Vagina (tissue), 2 donors: ENCODE data around the gene ST3GAL5. TPM values are rescaled to one million over a fixed set of nuclear protein-coding genes. Genes with fewer than 3 reads are reported as not detected.

Source experiments
- DNase-seq, 2 donors: peaks; one replicate each; pipeline ENCODE4 v3.0.0-alpha.2; 2017; ENCODE audit errors: extremely low spot score in 2 of 2
- H3K27ac ChIP-seq: fragments of 200-600 bp; sonication (generic); one replicate; pipeline ENCODE4 v1.5.1; 2019
- H3K27me3 ChIP-seq: fragments of 200-600 bp; sonication (generic); one replicate; pipeline ENCODE4 v1.5.1; 2019
- H3K36me3 ChIP-seq, 2 donors: fragments of 200-600 bp; sonication (generic); one replicate each; pipeline ENCODE4 v1.5.1; 2017 to 2019
- H3K4me1 ChIP-seq: fragments of 200-600 bp; sonication (generic); one replicate; pipeline ENCODE4 v1.5.1; 2019
- H3K4me3 ChIP-seq, 2 donors: fragments of 200-600 bp; sonication (generic); 1 replicate in 1 of 2; 2 replicates in 1 of 2; pipeline ENCODE4 v1.5.1; 2016 to 2019
- H3K9me3 ChIP-seq: fragments of 200-600 bp; sonication (generic); one replicate; pipeline ENCODE4 v1.5.1; 2019
- POLR2A ChIP-seq, 2 donors: fragments of 450-650 bp; IDR thresholded peaks; one replicate each; pipeline ENCODE4 v1.6.1; 2017; ENCODE audit warnings: antibody characterized with exemption in 2 of 2, mild to moderate bottlenecking in 2 of 2, moderate library complexity in 2 of 2
- POLR2AphosphoS5 ChIP-seq, 2 donors: sonication (generic); formaldehyde crosslinking; IDR thresholded peaks; one replicate each; pipeline ENCODE4 v1.9.0; 2017; ENCODE audit warnings: antibody characterized with exemption in 2 of 2, mild to moderate bottlenecking in 2 of 2, low read depth in 1 of 2; ENCODE audit not compliant: insufficient read depth in 1 of 2
- intact Hi-C: fragments of 100-400 bp; cut with DNase I; formaldehyde crosslinking; loops from one replicate; pipeline ENCODE4 v1.15.1; 2023
- total RNA-seq: library from RNA; depleted of rRNA; stranded (reverse); fragments of >200 nt; gene quantifications from one replicate; pipeline ENCODE4 v1.2.3, GENCODE V29; 2016
- TF ChIP-seq, protein P1 (sequence below), 3 experiments: fragments of 450-650 bp in 2 of 3; fragments of 200-600 bp in 1 of 3; sonication (generic) in 1 of 3; IDR thresholded peaks; one replicate each; pipeline ENCODE4 v1.5.1; 2017 to 2019; ENCODE audit warnings: antibody characterized with exemption in 3 of 3, mild to moderate bottlenecking in 2 of 3, moderate library complexity in 2 of 3

Gene ST3GAL5
- total RNA-seq, 1 donor from 2014 or later, result 16.2 TPM

DNA sequence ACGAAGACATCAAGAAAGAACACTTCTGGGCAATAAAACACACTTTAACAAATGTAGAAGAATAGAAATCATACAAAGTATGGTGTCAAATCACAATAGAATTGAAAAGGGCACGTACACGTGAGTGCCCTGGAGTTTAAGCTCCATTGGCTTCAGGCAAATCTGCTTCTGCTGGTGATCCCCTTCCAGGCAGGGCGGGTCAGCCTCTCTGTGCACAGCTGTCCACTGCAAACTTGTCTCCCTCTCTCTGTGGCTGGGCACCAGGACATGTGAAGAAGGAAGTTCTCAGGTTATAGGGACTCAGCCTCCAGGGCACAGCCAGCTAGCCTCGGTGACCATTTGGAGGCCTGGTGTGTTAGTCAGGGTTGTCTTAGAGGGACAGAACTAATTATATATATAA, 66.0 kb downstream of the ST3GAL5 start:
- Histone ChIP-seq H3K27me3 (no peaks in the 10 kb centered on the region), H3K36me3 (no peaks in the 10 kb centered on the region), H3K27ac (no peak overlapping the region), H3K4me3 (no peak overlapping the region), H3K9me3 (no peaks in the 10 kb centered on the region), H3K4me1 (peaks cover 8% of the 10 kb centered on the region)
- intact Hi-C loops, result loop anchor here (10.0 kb wide), 1 partner anchor 62 kb away; the partner anchor contains the start of gene ST3GAL5
- TF ChIP-seq POLR2A (IDR thresholded peaks at IDR 0.05) (no peak), POLR2AphosphoS5 (IDR thresholded peaks at IDR 0.05; ENCODE audit: insufficient read depth in 1 of 2, low read depth in 1 of 2) (no peak)
- TF ChIP-seq, protein P1, sequence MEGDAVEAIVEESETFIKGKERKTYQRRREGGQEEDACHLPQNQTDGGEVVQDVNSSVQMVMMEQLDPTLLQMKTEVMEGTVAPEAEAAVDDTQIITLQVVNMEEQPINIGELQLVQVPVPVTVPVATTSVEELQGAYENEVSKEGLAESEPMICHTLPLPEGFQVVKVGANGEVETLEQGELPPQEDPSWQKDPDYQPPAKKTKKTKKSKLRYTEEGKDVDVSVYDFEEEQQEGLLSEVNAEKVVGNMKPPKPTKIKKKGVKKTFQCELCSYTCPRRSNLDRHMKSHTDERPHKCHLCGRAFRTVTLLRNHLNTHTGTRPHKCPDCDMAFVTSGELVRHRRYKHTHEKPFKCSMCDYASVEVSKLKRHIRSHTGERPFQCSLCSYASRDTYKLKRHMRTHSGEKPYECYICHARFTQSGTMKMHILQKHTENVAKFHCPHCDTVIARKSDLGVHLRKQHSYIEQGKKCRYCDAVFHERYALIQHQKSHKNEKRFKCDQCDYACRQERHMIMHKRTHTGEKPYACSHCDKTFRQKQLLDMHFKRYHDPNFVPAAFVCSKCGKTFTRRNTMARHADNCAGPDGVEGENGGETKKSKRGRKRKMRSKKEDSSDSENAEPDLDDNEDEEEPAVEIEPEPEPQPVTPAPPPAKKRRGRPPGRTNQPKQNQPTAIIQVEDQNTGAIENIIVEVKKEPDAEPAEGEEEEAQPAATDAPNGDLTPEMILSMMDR (IDR thresholded peaks at IDR 0.05), result no peak
- no peak for DNase-seq

DNA sequence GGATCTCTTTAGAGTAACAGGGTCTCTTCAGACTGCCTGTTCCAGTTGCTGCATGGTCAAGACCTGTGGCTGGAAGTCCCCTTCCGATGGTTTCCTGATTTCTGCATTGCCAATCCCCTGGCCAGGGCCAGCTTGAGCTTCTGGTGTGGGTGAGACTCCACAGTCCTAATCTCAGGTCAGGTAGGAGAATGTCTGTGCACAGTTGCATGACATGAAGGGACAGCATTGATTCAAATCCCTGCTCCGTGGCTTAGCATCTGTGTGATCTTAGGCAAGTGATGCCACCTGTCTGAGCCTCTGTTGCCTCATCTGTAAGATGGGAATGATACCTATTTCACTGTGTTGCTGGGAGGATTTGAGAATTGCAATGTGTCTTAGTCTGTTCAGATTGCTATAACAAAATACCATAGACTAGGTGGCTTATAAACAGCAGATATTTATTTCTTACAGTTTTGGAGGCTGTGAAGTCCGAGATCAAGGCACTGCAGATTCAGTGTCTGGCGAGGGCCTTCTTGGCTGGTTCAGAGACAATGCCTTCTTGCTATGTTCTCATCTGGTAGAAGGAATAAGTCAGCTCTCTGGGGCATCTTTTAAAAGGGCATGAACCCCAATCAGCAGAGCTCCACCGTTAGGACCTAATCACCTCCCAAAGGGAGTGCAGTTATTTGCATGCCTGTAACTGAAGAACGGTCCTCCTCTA, 68.8 kb downstream of the ST3GAL5 start:
- H3K36me3 ChIP-seq, result no peaks in the 10 kb centered on the region
- no peaks in the 10 kb centered on the region for H3K4me1 ChIP-seq
- no peaks in the 10 kb centered on the region for H3K9me3 ChIP-seq
- no peak overlapping the region for H3K4me3 ChIP-seq
- DNase-seq, result no peak
- TF ChIP-seq POLR2A (IDR thresholded peaks at IDR 0.05) (no peak), POLR2AphosphoS5 (IDR thresholded peaks at IDR 0.05; ENCODE audit: insufficient read depth in 1 of 2, low read depth in 1 of 2) (no peak)
- TF ChIP-seq, protein P1 (IDR thresholded peaks at IDR 0.05), result no peak
- H3K27ac ChIP-seq, result no peak overlapping the region
- intact Hi-C loops, result loop anchor here (10.0 kb wide), 1 partner anchor 65 kb away; the partner anchor contains the start of gene ST3GAL5
- no peaks in the 10 kb centered on the region for H3K27me3 ChIP-seq

DNA sequence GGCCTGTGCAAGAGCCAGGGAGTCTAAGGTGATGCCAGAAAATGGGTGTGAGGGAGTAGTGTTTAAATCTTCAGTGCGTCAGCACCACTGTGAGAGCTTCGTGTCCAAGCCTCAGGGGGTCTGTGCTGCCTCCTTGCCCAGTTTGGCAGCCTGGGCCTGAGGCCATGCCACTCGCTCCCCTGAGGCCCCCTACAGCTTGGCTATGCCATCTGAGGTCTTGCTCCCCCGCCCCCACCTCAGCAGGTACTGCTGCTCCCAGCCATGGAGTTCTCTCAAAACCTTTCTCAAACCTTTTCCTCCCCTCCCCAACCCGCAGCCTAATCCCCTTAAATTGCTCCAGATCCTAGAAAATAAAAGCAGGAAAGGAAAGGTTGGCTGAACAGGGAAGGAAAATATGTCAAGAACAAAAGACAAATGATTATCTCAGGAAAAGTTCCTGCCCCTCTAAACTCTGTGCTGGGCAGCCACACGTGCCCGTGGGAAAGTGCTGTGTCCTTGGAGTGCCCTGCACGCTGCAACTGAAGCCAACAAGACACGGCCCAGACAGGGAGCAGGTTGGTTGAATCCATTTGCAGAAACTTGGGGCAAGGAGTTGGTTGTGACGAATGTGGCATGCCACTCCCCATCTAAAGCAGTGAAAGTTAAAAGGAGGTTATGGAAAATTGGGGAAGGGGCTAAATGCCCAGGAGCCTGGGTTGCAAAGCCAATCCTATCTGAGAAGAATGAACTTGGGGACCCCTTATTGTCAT, 73.8 kb downstream of the ST3GAL5 start:
- no peaks in the 10 kb centered on the region for H3K27me3 ChIP-seq
- H3K4me1 ChIP-seq, result peaks cover 23% of the 10 kb centered on the region
- no peaks in the 10 kb centered on the region for H3K9me3 ChIP-seq
- H3K36me3 ChIP-seq, result no peaks in the 10 kb centered on the region
- DNase-seq, result no peak
- intact Hi-C loops, result loop anchor here (2.0 to 5.0 kb wide), 2 partner anchors 86 to 178 kb away; no protein-coding TSS in a partner anchor
- no peak for TF ChIP-seq POLR2AphosphoS5 (IDR thresholded peaks at IDR 0.05; ENCODE audit: insufficient read depth in 1 of 2, low read depth in 1 of 2)
- no peak for TF ChIP-seq POLR2A (IDR thresholded peaks at IDR 0.05)
- TF ChIP-seq, protein P1 (IDR thresholded peaks at IDR 0.05), result no peak
- H3K27ac ChIP-seq, result no peak overlapping the region
- no peak overlapping the region for H3K4me3 ChIP-seq

DNA sequence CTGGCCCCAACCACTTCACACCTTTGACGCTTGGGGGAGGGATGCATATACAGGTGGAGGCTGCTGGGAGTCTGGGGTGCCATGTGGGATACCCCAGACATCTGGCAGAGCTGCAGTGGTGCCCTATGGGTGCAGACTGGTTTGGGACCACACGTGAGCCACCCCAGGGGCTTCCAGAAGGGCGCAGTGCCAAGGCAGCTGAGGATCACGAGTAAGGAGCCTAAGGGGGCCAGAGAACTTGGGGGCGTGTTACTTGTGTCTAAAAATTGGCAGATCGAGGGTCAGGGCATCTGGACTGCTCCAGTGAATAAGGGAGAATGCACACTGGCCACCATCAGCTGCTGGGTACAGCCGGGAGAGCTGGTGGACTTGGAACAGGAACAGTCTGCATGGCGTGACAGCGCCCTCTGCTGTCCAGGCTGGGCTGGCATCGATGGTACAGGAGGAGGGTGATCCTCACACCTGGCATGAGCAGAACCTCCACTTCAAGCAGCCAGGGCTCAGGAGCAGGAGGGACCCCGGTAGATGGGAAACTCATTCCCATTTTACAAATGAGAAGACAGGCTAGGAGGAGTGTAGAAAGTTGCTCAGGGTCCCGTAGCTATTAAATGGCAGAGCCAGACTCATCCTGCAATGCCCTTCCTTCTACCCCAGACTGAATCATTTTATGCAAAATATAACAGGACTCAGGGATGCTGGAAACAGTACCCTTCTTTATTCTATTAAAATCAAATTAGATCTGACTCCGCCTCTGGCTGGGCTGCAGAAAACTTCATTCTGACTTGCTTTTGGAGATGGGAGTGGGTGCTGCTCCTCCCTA, 74.6 kb downstream of the ST3GAL5 start:
- TF ChIP-seq, protein P1 (IDR thresholded peaks at IDR 0.05), result peak; percentile 86 to 98 (median 87)
- TF ChIP-seq POLR2AphosphoS5 (IDR thresholded peaks at IDR 0.05; ENCODE audit: insufficient read depth in 1 of 2, low read depth in 1 of 2), result peak in 1 of 2 donors; percentile 39
- TF ChIP-seq POLR2A (IDR thresholded peaks at IDR 0.05), result no peak
- no peak overlapping the region for H3K4me3 ChIP-seq
- H3K27ac ChIP-seq, result no peak overlapping the region
- peaks cover 23% of the 10 kb centered on the region for H3K4me1 ChIP-seq
- intact Hi-C loops, result loop anchor here (2.0 to 5.0 kb wide), 2 partner anchors 85 to 177 kb away; no protein-coding TSS in a partner anchor
- no peaks in the 10 kb centered on the region for H3K36me3 ChIP-seq
- no peaks in the 10 kb centered on the region for H3K9me3 ChIP-seq
- DNase-seq, result no peak
- H3K27me3 ChIP-seq, result no peaks in the 10 kb centered on the region
